ENCODE results near the gene MIPOL1.

Gene MIPOL1

DNA sequence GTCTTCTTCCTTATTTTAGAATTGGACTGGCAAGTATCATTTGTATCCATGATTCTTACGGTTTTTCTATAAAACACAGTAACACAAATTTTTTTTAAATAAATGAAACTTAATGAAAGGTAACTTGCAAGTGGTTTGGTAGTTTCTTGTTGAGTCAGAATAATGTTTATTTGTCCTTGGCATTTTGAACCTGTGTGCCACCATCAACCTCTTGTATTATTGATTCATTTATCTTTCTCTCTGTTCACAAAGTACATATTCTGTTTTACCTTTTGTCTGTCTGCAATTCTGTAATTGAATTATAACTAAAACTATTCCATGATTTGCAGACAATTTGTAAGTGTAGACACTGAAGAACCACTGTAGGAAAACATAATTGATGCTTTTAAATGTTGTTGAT, 54.7 kb downstream of the MIPOL1 start:
- Histone ChIP-seq H3K4me3 (ENCODE audit: insufficient read depth, low read depth, low read length, poor library complexity, severe bottlenecking) (no peak overlapping the region), H3K27ac (ENCODE audit: insufficient read depth, low read length, poor library complexity, severe bottlenecking) (no peak overlapping the region), H3K4me1 (ENCODE audit: control insufficient read depth, insufficient read depth, low read length, poor library complexity, severe bottlenecking) (no peaks in the 10 kb centered on the region), H3K36me3 (ENCODE audit: control insufficient read depth, insufficient read depth, low read length) (no peaks in the 10 kb centered on the region), H3K9me3 (ENCODE audit: control insufficient read depth, low read length) (no peaks in the 10 kb centered on the region), H3K27me3 (replicated peaks; ENCODE audit: control insufficient read depth, insufficient read depth, low read length, poor library complexity, severe bottlenecking) (no peaks in the 10 kb centered on the region)
- DNase-seq = no peak

DNA sequence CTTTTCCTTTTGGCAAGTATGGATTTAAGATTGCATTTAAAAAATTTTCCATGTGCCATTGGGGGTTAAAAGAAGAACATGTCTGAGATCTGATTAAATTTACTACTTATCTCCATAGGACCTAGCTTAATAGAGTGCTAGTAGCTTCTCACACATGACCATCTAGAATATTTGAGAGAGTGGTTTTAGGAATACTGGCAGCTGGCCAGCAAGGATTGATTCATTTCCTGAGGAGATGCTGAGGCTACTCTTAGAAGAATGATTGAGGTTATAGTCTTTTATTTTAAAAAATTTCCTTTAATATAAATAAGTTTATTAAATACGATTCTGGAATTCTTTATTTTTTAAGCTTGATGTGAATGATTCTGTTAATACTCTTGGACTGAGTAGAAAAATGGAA, 56.2 kb downstream of the MIPOL1 start:
- Histone ChIP-seq H3K27ac (ENCODE audit: insufficient read depth, low read length, poor library complexity, severe bottlenecking) (no peak overlapping the region), H3K36me3 (ENCODE audit: control insufficient read depth, insufficient read depth, low read length) (no peaks in the 10 kb centered on the region), H3K9me3 (ENCODE audit: control insufficient read depth, low read length) (no peaks in the 10 kb centered on the region), H3K4me3 (ENCODE audit: insufficient read depth, low read depth, low read length, poor library complexity, severe bottlenecking) (no peak overlapping the region), H3K27me3 (replicated peaks; ENCODE audit: control insufficient read depth, insufficient read depth, low read length, poor library complexity, severe bottlenecking) (no peaks in the 10 kb centered on the region), H3K4me1 (ENCODE audit: control insufficient read depth, insufficient read depth, low read length, poor library complexity, severe bottlenecking) (no peaks in the 10 kb centered on the region)
- DNase-seq = no peak

DNA sequence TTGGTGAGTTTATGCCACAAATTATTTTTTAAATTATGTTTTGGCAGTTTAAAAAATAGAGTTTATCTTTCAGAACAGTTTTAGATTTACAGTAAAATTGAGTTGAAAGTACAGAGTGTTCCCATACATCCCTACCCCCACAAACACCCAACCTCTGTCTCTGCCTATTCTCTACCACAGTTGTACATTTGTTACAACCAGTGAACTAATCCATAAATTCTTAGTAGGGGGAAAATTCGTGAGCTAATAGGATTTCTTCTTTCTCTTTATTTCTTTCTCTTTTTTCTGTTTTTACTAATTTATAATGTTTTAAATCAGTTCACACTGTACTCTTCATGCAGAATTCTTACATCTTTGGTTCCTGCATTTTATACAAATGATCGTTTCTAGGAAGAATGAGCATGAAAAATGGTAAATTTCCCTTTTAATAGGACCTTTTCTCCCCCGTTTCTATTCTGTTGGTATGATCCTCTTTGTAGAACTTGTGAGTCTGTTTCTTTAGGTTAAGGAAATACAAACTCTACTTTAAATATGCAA, 56.7 kb downstream of the MIPOL1 start:
- Histone ChIP-seq H3K4me3 (ENCODE audit: insufficient read depth, low read depth, low read length, poor library complexity, severe bottlenecking) (no peak overlapping the region), H3K9me3 (ENCODE audit: control insufficient read depth, low read length) (no peaks in the 10 kb centered on the region), H3K27me3 (replicated peaks; ENCODE audit: control insufficient read depth, insufficient read depth, low read length, poor library complexity, severe bottlenecking) (no peaks in the 10 kb centered on the region), H3K36me3 (ENCODE audit: control insufficient read depth, insufficient read depth, low read length) (no peaks in the 10 kb centered on the region), H3K27ac (ENCODE audit: insufficient read depth, low read length, poor library complexity, severe bottlenecking) (no peak overlapping the region), H3K4me1 (ENCODE audit: control insufficient read depth, insufficient read depth, low read length, poor library complexity, severe bottlenecking) (no peaks in the 10 kb centered on the region)
- no peak for DNase-seq

GRCh38 chr14:37257501-37258070, 59.8 kb downstream of the MIPOL1 start:
- Histone ChIP-seq H3K4me3 (ENCODE audit: insufficient read depth, low read depth, low read length, poor library complexity, severe bottlenecking) (no peak overlapping the region), H3K9me3 (ENCODE audit: control insufficient read depth, low read length) (no peaks in the 10 kb centered on the region), H3K36me3 (ENCODE audit: control insufficient read depth, insufficient read depth, low read length) (no peaks in the 10 kb centered on the region), H3K27me3 (replicated peaks; ENCODE audit: control insufficient read depth, insufficient read depth, low read length, poor library complexity, severe bottlenecking) (no peaks in the 10 kb centered on the region), H3K4me1 (ENCODE audit: control insufficient read depth, insufficient read depth, low read length, poor library complexity, severe bottlenecking) (no peaks in the 10 kb centered on the region), H3K27ac (ENCODE audit: insufficient read depth, low read length, poor library complexity, severe bottlenecking) (no peak overlapping the region)
- no peak for DNase-seq

- H3K4me1 ChIP-seq (ENCODE audit: control insufficient read depth, insufficient read depth, low read length, poor library complexity, severe bottlenecking) = no peaks in the 10 kb centered on the region
- H3K27me3 ChIP-seq (replicated peaks; ENCODE audit: control insufficient read depth, insufficient read depth, low read length, poor library complexity, severe bottlenecking) = no peaks in the 10 kb centered on the region
- no peaks in the 10 kb centered on the region for H3K9me3 ChIP-seq (ENCODE audit: control insufficient read depth, low read length)
- no peak for DNase-seq
- H3K36me3 ChIP-seq (ENCODE audit: control insufficient read depth, insufficient read depth, low read length) = no peaks in the 10 kb centered on the region
- no peak overlapping the region for H3K4me3 ChIP-seq (ENCODE audit: insufficient read depth, low read depth, low read length, poor library complexity, severe bottlenecking)
- no peak overlapping the region for H3K27ac ChIP-seq (ENCODE audit: insufficient read depth, low read length, poor library complexity, severe bottlenecking)
These were observed 64.9 kb downstream of the MIPOL1 start for GRCh38 chr14:37262649-37263048.

DNA sequence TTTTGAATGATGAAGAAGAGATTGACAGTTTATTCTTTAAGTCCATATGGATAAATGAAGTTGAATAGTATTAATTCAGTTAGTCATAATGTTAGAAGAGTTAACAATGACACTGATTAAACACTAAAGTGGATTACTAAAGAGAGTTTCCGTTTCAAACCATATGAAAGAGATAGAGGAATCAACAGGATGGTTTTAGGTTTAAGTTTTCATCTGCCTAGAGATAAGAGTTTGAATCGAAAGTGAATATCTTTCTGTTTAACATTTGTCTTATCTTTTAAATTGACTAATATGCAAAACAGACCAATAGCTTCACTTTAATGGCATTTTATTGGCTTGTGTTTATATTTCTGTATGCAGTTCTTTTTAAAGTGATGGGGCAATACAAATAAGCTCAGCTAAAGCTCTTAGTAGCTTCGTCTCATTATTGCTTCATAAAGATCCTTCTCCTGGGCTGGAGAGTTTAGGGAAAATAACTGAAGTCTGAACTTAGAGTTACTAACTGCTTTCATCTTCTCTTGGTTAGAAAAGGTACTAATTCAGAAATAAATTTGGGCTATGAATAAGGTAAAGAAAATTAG, 66.0 kb downstream of the MIPOL1 start:
- no peak for DNase-seq

DNA sequence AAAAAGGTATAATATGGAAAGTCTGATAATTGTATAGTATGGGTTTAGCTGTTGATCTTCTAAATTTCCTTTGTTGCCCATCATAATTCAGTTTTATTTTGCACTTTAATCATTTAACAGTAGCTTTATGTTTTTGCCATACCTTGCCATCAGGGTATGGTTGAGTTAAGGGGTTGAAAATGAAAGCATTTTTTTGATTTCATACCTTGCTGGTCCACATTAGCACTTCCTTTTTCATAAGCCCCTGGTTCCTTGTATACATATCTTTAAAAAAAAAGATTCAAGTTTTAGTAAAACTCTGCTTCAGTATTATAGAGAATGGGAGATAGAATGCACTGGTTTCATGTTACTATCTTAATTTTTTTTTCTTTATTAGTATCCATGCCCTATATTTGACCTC, 71.1 kb downstream of the MIPOL1 start:
- Histone ChIP-seq H3K4me1 (ENCODE audit: control insufficient read depth, insufficient read depth, low read length, poor library complexity, severe bottlenecking) (no peaks in the 10 kb centered on the region), H3K27ac (ENCODE audit: insufficient read depth, low read length, poor library complexity, severe bottlenecking) (no peak overlapping the region), H3K9me3 (ENCODE audit: control insufficient read depth, low read length) (no peaks in the 10 kb centered on the region), H3K4me3 (ENCODE audit: insufficient read depth, low read depth, low read length, poor library complexity, severe bottlenecking) (no peak overlapping the region), H3K27me3 (replicated peaks; ENCODE audit: control insufficient read depth, insufficient read depth, low read length, poor library complexity, severe bottlenecking) (no peaks in the 10 kb centered on the region), H3K36me3 (ENCODE audit: control insufficient read depth, insufficient read depth, low read length) (no peaks in the 10 kb centered on the region)
- no peak for DNase-seq

More for the DNA sequence above, 66.0 kb downstream of the MIPOL1 start:
- H3K4me3 ChIP-seq (ENCODE audit: insufficient read depth, low read depth, low read length, poor library complexity, severe bottlenecking) = no peak overlapping the region
- no peaks in the 10 kb centered on the region for H3K4me1 ChIP-seq (ENCODE audit: control insufficient read depth, insufficient read depth, low read length, poor library complexity, severe bottlenecking)
- H3K27me3 ChIP-seq (replicated peaks; ENCODE audit: control insufficient read depth, insufficient read depth, low read length, poor library complexity, severe bottlenecking) = no peaks in the 10 kb centered on the region
- H3K36me3 ChIP-seq (ENCODE audit: control insufficient read depth, insufficient read depth, low read length) = no peaks in the 10 kb centered on the region
- no peak overlapping the region for H3K27ac ChIP-seq (ENCODE audit: insufficient read depth, low read length, poor library complexity, severe bottlenecking)
- no peaks in the 10 kb centered on the region for H3K9me3 ChIP-seq (ENCODE audit: control insufficient read depth, low read length)

DNA sequence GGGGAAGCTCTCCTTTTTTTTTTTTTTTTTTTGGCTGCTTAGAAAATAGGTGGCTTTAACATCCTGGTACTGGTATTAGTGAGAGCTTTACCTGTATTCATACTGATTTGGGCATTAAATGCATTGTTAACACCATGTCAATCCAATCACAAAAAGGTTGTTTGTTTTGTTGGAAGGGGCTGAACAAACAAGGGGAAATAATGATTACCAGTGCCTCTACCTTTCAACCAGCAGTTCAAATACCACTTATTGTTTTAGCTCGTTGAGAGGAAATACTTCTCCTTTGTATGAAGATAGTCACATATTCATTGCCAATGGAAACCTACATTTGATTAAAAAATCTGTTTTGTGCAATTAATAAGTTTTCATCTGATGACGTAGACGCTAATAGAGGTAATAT, 72.9 kb downstream of the MIPOL1 start:
- Histone ChIP-seq H3K36me3 (ENCODE audit: control insufficient read depth, insufficient read depth, low read length) (no peaks in the 10 kb centered on the region), H3K27me3 (replicated peaks; ENCODE audit: control insufficient read depth, insufficient read depth, low read length, poor library complexity, severe bottlenecking) (no peaks in the 10 kb centered on the region), H3K4me1 (ENCODE audit: control insufficient read depth, insufficient read depth, low read length, poor library complexity, severe bottlenecking) (no peaks in the 10 kb centered on the region), H3K9me3 (ENCODE audit: control insufficient read depth, low read length) (no peaks in the 10 kb centered on the region), H3K4me3 (ENCODE audit: insufficient read depth, low read depth, low read length, poor library complexity, severe bottlenecking) (no peak overlapping the region), H3K27ac (ENCODE audit: insufficient read depth, low read length, poor library complexity, severe bottlenecking) (no peak overlapping the region)
- DNase-seq = no peak

GRCh38 chr14:37272569-37272968, 74.8 kb downstream of the MIPOL1 start:
- H3K36me3 ChIP-seq (ENCODE audit: control insufficient read depth, insufficient read depth, low read length) = no peaks in the 10 kb centered on the region
- H3K4me3 ChIP-seq (ENCODE audit: insufficient read depth, low read depth, low read length, poor library complexity, severe bottlenecking) = no peak overlapping the region
- DNase-seq = no peak
- no peaks in the 10 kb centered on the region for H3K4me1 ChIP-seq (ENCODE audit: control insufficient read depth, insufficient read depth, low read length, poor library complexity, severe bottlenecking)
- no peaks in the 10 kb centered on the region for H3K9me3 ChIP-seq (ENCODE audit: control insufficient read depth, low read length)
- H3K27ac ChIP-seq (ENCODE audit: insufficient read depth, low read length, poor library complexity, severe bottlenecking) = no peak overlapping the region
- no peaks in the 10 kb centered on the region for H3K27me3 ChIP-seq (replicated peaks; ENCODE audit: control insufficient read depth, insufficient read depth, low read length, poor library complexity, severe bottlenecking)

DNA sequence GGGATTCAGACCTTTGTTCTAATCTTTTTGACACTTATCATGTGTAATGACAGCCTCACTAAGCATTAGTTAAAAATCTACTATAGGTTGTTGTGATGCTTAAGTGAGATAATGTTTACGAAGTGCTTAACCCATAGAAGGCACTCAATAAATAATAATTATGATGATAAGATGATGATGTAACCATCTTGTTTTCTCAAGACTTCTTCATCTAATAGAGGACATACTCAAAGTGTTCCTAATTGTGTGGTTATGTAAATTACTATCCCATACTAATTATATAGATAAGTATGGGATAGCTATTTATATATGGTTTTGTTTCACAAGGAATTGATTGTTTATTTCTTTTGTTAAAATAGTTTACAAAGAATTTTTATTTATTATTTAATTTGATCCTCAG, 76.9 kb downstream of the MIPOL1 start:
- DNase-seq = no peak
- no peak overlapping the region for H3K27ac ChIP-seq (ENCODE audit: insufficient read depth, low read length, poor library complexity, severe bottlenecking)
- no peaks in the 10 kb centered on the region for H3K9me3 ChIP-seq (ENCODE audit: control insufficient read depth, low read length)
- H3K27me3 ChIP-seq (replicated peaks; ENCODE audit: control insufficient read depth, insufficient read depth, low read length, poor library complexity, severe bottlenecking) = no peaks in the 10 kb centered on the region
- no peak overlapping the region for H3K4me3 ChIP-seq (ENCODE audit: insufficient read depth, low read depth, low read length, poor library complexity, severe bottlenecking)
- no peaks in the 10 kb centered on the region for H3K4me1 ChIP-seq (ENCODE audit: control insufficient read depth, insufficient read depth, low read length, poor library complexity, severe bottlenecking)
- no peaks in the 10 kb centered on the region for H3K36me3 ChIP-seq (ENCODE audit: control insufficient read depth, insufficient read depth, low read length)
